ENCODE measurements around the gene MTO1.

DNA sequence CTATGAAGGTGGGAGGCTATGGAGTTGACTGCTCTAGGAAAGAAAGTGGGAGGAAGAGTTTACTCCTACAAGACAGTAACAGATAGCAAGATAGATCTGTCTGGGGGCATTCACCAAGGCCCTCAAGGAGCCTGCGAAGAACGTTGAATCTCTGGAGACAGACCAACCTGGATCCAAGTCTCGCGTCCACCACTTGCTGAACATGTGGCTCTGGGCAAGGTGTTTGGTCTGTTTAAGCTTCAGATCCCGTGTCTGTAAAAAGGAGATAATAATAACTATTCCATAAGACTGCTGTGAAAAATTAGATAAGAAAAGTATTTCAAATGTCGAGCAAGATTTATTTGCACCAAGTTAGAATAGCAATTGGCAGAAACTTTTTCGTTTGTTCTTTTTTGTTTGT, 67.4 kb downstream of the MTO1 start:
- TF ChIP-seq POLR2A (IDR thresholded peaks at IDR 0.05; ENCODE audit: extremely low read depth, insufficient read length) (no peak), CTCF (IDR thresholded peaks at IDR 0.05; ENCODE audit: low read depth, low read length) (no peak)
